Activated naive CD4-positive, alpha-beta T cell treated with Interleukin-2 at 50 U/mL for 16 hours (primary cell): Measurements from ENCODE around the gene AHNAK.
A peak's percentile ranks its signal among the peaks of the same experiment; 100 is the strongest.

Source experiments
- DNase-seq: peaks from one replicate; pipeline ENCODE4 v3.0.0-alpha.2; 2020

The AHNAK gene

DNA sequence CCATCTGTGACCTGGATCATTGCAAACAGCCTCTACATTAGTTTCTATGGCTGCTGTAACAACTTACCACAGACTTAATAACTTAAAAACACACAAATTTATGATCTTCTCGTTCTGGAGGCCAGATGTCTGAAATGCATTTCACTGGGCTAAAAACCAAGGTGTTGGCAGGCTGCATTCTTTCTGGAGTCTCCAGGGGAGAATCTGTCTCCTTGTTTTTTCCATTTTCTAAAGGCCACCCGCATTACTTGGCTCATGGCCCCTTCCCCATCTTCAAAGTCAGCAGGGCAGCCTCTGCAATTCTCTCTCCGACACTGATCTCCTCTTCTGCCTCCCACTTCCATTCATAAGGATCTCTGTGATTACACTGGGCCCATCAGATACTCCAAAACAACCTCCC lies 116.2 kb downstream of the AHNAK start:
- DNase-seq, result no peak

DNA sequence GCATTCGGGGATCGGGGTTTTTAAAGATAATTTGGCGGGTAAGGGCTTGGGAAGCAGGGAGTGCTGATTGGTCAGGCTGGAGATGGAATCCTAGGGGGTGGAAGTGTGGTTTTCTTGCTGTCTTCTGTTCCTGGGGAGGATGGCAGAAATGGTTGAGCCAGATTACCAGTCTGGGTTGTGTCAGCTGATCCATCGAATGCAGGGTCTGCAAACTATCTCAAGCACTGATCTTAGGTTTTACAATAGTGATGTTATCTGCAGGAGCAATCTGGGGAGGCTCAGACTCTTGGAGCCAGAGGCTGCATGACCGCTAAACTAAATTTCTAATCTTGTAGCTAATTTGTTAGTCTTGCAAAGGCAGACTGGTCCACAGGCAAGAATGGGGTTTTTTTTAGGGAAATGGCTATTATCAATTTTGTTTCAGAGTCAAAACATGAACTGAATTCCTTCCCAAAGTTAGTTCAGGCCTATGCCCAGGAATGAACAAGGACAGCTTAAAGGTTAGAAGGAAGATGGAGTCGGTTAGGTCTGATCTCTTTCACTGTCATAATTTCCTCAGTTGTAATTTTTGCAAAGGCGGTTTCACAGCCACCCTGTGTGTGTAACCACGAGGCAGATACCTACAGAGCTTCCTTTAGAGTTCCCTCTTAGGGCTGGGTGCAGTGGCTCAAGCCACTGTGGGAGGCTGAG lies 117.6 kb downstream of the AHNAK start:
- DNase-seq, result no peak

DNA sequence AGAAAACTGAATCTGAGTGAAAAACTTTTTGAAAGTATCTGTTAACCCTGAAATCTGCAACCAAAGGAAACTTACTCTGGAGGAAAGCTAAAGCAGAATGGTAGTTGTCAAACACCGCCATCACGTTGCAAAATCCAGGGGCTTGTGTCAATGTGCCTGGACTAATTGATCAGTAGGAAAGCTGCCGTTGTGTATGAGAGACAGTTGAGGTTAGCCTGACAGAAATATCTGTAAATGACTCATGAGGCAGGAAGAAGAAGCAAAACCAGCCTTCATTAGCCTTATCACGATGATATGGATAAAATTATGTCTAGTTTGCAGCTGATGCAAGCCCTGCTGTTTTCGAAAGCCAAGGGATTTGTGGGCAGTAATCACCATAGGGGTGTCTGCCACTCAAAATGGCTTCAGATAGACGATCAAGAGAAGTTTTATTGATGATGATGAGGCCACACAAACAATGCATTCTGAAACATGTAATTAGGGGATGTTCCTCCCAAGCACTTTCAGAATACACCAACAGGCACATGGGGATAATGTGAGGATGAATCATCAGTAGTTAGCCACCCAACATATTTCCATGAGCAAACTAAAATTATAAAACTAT lies 118.9 kb downstream of the AHNAK start:
- peak; percentile 35 for DNase-seq

DNA sequence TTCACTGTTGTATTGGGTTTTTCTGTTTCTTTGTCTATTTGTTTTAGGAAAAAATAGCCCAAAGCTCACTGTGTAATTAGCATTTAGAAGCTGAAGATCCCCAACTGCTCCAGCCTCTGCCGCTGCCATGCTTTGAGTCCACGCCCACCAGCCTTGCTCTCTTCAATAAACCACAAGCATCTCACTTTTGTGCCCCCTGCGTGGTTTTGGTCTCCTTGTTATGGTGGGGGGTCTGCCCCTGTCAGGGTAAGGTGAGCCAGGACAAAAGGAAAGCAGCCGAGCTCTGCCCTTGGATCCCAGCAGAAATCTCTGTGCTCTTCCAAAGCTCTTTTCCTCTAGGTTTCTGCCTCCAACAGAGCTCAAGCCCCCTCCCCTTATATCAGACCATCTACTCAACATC lies 123.6 kb downstream of the AHNAK start:
- no peak for DNase-seq

DNA sequence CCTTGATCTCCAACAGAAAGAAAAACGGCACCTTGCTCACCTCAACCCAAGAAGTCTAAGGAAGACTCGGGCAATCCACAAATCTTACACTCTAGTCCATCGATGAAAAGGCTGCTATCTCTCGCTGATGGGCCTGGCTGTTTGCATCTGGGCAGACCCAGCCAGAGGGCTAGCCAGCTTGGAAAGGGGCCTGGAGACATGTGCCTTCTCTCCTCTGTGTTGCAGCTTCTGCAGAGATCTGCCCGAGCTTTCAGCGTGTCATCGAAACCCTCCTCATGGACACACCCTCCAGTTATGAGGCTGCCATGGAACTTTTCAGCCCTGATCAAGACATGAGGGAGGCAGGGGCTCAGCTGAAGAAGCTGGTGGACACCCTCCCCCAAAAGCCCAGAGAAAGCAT lies 124.6 kb downstream of the AHNAK start:
- no peak for DNase-seq

DNA sequence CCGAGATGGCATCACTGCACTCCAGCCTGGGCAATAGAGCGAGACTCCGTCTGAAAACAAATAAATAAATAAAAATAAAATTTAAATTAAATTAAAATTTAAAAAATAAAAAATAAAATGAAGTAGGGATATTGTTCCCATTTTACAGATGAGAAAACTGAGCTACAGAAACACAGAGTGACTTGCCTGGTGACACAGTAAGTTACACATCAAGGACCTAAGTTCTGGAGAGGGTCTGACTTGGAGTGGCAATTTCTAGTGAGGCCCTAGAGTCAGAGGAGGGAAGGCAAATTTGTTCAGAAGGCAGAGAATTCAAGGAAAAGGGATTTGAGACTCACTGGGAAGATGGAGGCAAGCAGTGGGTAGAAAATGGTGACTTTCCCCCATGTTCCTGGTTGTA lies 125.7 kb downstream of the AHNAK start:
- DNase-seq, result no peak

DNA sequence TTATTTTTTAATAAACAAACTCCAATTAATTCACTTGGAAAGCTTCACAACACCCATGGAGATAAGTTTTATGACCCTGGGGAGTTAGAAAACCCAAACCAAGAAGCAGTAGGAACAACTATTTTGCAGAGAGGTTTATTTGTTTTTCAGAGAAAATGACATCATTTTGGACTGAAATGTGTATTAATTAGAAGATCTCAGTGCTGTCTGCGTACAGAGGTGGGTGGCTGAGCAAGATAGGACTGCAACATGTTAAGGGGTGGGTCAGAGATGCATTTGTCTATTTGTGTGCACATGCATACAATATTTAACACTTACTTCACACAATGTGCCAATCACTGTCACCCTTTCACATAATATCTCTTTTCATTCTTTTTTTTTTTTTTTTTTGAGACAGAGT lies 126.7 kb downstream of the AHNAK start:
- no peak for DNase-seq

DNA sequence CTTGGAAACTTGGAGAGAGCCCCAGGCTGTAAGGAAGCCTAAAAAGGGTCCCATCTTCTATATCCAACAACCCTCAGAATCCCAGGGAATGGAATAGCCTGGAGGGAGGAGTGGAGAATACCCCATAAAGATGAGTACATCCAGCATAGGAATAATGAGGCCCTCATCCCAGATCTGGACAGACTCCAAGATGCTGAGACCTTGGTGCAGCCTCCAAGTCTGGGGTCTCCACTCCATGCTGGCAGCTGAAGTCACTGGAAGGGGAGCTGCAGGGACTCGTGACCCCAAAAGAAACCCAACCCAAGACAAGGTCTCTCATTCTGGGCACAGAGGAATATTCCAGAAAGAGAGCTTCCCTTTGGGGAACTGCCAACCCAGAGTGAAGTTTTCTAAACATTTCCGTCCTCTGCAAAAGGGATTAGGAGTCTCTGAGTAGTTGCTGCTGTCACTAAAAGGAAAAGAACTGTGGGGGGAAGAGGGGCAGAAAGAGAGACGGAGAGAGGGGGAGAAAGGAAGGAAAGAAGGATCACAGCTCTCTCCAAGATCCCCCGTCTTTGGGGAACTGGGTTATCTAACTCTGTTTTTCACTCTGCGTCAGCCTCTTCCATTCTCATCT lies 127.2 kb downstream of the AHNAK start:
- no peak for DNase-seq

DNA sequence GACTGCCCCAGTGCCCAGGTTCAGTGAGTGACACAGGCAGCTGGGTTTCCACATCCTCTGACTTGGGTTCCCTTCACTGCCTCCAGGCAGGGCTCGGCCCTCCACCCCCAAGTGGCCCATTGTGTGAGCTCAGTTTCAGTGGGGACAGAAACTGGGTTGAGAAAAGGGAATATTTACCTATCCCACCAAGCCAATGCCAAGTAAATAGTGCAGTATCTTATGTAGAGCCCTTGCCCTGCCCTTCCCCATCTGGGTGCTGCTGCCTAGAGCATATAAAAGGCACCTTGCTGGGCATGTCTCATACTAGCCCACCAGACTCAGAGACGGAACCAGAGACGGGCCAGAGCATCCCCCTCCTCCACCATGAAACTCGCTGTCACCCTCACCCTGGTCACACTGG lies 127.9 kb downstream of the AHNAK start, which contains the start of gene SCGB1A1:
SCGB1A1 (plus strand) TSS at position 301 of the 400 bp plus-strand sequence; CDS start at position 364, 63 bp downstream.
- DNase-seq, result no peak

DNA sequence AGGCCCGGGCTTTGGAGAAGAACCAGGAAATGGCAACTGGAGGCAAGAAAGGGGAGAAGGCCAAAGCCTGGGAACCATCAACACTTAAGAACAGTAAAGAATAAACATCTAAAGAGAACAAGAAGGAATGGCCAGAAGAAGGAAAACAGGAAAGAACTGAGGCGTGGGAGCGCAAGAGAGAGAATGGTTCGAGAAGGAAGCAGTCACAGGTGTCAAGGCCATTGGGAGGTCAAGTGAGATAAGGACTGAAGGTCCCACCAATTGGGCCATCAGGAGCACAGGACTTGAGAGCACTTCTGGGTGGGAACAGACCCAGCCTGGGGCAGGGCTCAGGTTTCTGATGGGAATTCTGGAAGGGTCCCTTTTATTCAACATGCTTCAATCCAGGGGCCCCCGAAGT lies 128.5 kb downstream of the AHNAK start:
- no peak for DNase-seq

DNA sequence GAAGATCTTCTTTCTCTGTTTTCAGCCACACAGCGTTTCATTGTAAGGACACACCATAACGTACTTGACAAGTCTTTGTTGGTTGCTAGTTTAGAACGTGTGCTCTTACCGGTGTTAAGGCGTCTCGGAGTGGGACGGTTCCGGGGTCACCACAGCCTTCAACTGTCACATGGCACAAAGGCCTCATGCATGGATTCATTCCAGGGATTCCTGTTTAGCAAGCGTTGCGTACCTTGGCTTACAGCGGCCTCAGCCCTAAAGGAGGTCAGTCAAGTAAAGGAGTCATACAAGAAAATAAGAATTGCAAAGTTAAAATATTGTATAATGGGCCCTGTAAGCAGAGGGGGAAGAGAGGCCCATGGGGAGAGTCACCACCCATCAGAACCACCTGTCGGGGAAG lies 130.0 kb downstream of the AHNAK start:
- DNase-seq, result no peak

DNA sequence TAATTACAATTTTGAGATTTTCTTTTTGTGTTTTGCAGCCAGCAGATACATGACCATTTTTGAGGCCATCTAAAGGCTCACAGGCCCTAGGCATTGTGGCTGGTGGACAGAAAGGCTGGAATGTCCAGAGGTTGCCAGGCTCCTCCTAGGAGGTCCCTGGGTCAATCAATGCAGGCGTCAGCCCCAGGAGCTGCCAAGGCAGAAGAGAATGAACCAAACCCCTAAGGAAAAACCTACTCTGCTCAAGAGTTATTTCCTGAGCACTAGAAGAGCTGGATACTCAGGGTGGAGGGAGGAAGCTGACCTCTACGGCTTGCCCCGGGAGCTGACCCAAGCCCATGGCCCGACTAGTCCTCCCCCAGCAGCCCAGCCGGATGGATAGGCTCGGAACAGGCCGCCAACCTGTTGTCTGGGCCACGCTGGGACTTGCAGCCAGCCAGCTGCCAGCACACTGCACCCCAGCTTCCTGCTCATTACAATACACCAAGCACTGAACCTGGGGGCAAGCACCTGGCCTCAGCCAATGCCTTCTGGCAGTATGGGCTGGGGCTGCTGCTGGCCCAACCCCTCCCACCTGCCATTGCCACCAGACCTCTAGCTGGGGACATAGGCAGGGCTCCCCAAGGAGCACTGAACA lies 133.4 kb downstream of the AHNAK start:
- DNase-seq, result no peak

DNA sequence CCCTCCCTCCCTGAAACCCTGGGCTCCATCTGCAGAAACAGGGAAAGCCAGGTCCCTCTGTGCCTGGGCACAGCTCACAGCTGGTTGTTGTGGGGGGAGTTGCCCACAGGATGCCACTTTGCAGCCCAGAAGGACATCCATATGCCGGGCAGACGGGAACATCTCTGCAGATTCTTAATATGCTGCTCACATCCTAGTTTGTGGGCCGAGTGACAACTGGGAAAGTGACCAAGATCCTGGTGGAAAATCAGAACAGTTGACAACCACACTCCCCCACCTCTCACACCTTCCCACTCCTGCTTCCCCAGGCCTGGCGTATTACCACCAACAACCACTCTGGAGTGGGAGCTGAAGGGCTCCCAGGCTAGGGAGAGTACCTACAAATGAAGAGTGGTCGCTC lies 135.1 kb downstream of the AHNAK start:
- no peak for DNase-seq

DNA sequence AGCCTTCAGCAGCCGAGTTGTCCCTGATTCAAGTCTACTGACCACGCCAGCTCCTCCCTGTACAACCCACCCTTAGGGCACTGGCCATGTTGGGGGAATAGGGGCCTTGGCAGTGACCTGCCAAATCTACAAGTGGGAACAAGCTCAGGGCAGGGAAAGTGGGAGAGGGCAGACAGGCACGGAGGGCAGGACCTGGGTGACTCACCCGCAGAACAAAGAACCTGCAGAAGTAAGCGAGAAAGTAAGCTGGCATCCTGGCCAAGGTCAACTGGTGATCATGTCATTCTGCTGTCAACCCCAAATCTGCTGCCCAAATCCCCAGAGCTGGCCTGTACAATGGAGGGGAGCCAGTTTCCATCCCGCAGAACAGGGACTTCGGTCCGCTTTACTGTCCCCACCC lies 135.6 kb downstream of the AHNAK start:
- no peak for DNase-seq

DNA sequence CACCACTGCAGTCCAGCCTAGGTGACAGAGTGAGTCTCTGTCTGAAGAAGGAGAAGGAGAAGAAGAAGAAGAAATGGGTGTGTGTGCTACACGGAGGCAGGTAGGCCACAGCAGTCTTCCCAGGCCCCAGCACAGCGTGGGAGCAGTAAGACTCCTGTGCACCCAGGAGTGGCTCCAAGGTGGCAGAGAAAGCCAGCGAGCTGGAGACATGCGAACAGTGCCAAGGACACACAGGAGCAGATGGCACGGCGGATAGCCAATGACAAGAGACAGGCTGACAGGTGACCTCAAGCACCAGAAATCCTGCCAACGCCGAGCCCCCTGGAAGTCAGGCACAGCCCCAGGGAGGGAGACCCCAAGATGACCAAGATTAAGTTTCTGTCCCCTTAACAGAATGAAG lies 136.8 kb downstream of the AHNAK start:
- no peak for DNase-seq

DNA sequence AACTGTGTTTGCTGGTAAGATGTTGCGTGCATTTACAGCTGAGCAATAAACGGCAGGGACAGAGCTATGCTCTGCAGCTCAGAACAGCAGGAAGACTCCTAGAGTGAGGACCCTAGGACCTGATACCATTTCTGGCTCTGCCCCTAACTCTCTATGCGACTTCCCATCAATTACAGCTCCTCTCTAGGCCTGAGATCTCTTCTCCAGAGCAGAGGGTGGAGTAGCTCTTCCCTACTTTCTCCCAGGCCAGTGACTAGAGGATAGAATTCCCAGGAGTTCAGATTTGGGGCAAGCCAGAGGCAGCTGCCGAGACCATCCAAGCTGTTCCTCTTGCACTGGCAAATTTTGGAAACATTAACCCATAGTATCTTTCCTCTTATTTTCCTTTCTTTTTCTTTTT lies 140.6 kb downstream of the AHNAK start:
- no peak for DNase-seq

DNA sequence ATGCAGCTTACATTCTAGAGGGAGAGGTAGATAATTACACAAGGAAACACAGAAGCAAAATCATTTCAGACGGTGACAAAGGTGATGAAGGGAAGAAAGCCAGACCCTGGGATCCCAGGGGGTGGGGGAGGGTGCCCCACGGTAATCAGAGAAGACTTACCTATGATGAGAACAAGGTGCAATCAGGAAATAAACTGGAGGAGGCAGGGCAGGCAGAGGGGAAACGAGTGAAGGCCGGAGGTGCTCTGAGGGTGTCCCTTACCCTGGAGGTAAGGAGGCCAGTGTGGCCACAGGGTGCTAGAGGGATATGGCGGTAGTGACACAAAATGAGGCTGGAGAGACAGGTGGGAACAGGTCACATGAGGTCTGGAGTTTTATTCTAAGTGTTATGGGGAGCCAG lies 141.7 kb downstream of the AHNAK start:
- no peak for DNase-seq

DNA sequence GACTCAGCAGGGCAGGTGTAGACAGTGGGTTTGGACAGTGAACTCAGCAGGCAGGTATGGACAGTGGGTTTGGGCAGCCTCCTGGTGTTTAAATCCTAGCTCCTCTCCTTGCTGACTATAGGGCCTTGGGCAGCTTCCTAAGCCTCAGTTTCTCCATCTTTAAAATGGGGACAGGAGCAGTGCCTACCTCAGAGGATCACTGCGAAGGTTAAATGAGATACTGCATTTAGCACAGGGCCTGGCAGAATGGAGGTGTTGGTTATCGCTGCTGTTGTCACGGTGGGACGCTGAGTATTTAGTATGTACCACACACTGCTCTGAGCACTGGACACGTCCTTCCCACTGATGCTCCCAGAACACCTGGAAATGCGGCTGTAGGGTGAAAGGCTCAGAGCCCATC lies 142.2 kb downstream of the AHNAK start:
- no peak for DNase-seq

DNA sequence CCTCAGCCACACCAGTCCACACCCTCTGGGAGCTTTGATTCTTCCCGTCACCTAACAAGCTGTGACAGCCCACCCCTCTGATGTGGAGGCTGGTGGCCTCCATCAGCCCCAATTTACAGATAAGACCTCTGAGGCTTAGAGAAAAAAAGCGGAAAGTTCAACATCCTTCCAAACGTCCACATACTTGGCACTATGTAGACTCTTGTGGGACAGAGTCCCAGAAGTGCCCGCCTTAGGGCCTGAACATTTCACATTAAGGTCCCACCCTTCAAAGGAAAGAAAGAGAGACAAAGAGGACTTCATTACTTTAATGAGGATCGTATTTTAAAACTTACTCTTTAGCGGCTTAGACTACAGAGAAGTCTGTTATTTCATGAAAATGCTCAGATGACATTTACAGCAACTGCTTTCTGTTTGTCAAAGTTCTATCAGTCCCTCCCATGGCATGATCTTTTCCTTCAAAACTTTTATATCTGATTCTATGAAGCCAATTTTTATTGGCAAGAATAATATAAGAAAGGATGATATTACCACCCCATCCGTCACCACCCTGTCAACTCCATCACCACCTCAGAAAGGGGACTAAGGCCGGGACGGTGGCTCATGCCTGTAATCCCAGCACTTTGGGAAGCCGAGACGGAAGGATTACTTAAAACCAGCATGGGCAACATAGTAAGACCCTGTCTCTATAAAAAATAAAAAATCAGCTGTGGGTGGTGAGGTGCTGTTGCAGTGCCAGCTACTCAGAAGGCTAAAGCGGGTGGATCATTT lies 143.5 kb downstream of the AHNAK start:
- no peak for DNase-seq

DNA sequence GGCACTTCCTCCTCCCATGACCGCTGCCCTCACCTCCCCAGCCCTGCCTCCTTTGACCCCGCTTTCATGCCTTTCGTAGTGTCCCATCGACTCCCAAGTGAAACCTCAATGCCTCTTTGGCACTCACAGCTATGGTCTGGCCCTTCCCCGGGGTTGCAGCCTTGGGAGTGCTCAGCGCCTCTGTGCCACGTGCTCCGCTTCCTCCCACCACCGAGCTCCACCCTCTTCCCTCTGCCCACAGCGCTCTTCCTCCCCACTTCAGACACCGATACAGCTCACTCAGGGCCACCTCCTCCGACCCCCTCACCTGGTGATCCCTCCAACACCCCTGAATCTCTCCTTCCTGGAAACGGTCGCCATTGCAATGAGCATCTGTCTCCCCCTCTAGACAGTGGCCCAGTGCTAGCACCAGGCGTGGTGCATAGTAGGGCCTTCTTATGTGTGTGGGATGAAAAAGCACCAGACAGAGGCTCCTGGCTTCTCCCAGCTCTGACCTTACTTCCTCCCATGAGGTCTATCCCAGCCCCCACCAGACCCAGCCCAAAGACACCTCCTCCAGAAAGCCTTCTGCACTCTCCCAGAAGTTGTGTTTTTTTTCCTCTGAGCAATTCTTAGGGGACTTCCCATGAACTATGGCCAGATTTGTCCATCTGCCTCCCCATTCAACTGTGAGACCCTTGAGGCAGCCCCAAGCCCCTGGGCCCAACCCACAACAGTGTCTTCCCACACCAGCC lies 144.2 kb downstream of the AHNAK start:
- DNase-seq, result peak; percentile 57

DNA sequence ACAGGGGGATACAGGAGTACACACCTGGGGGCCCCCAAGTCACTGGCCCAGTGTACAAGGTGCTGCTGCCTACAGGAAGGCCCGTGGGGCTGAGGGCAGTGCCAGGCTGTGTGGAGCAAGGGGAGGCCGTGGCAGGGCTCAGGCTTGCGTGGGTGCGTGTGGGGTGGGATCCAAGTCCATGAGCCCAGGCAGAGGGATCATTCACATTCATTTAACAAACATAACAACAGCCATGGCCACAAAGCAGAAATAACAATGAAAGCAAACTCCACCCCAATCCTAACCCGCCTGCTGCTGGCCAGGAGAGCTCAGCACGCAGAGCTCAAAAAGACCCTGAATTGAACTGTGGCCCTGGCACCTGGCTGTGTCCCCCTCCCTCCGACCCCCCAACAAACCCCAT lies 144.8 kb downstream of the AHNAK start:
- DNase-seq, result no peak

DNA sequence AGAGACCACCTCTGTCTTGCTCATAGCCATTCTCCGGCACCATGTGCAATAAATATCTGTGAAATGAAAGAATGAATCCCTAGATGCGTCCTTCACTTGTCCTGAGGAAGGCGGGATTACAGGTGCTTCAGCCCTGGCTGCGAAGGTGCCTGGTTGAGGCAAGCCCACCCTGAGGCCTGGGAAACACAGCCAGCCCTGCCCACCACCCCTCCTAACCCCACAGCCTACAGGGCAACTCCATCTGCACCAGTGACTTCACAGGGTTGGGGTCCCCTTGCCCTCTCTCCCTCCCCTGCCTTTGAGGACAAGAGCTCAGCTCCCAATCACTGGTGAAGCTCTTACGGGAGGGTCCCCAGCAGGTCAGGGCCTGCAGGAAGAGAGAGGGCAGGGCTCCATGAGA lies 145.2 kb downstream of the AHNAK start:
- no peak for DNase-seq

DNA sequence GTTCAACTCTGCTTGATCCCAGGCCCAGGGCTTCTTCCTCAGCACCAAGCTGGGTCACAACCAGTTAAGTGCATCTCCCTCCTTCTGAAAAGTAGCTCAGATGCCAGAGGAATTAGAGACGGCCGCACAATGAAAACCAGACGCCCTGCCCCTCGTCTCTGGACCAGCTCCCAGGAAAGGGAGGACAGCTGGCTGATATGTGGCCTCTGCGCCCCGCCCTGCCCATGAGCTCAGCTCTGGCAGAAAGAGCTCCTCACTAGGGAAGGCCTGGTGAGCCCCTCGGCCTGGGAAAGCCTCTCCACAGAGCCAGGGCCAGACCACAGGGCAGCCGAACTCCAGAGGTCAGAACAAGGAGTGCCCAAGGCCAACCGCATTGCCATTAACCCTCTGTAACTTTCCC lies 145.8 kb downstream of the AHNAK start:
- no peak for DNase-seq
